H1 (cell line): ENCODE results near the gene IER5. TPM values are rescaled to one million over a fixed set of nuclear protein-coding genes. Genes with fewer than 3 reads are reported as not detected.
A peak's percentile ranks its signal among the peaks of the same experiment; 100 is the strongest.

Experiments used
- CEBPB ChIP-seq: IDR thresholded peaks from 2 replicates; pipeline ENCODE4 v1.6.1; 2012; ENCODE audit warnings: low read depth, low read length
- polyA plus RNA-seq, 7 experiments: library from polyadenylated mRNA; depleted of rRNA in 3 of 7; stranded (reverse) in 5 of 7; unstranded in 2 of 7; fragments of >200 nt in 5 of 7; fragments of 200-250 nt in 2 of 7; gene quantifications; 1 replicate in 5 of 7; 2 replicates in 1 of 7; 4 replicates in 1 of 7; pipeline versions ENCODE4 v1.2.1 to v1.2.3, GENCODE V29; 2011 to 2013; ENCODE audit warnings: missing spikeins in 2 of 7, mixed read lengths in 2 of 7
- total RNA-seq: library from RNA; stranded (reverse); fragmentation: NEBNext Ultra II Directional; extraction: Animal tissue kit (Norgen Biotek cat#: 25700); gene quantifications from 2 replicates; pipeline ENCODE4 v1.2.1, GENCODE V29; 2021
- TF ChIP-seq, protein P1 (sequence below): fragments of 300-600 bp; sonication (generic); IDR thresholded peaks from 2 replicates; pipeline ENCODE4 v1.7.1; 2012; ENCODE audit warnings: low read length, moderate library complexity, mild to moderate bottlenecking, inconsistent platforms; ENCODE audit not compliant: insufficient replicate concordance
- TF ChIP-seq, protein P2 (sequence below), 3 experiments: IDR thresholded peaks; 1 replicate in 2 of 3; 2 replicates in 1 of 3; pipeline versions ENCODE4 v1.5.1 to v1.6.1; 2011; ENCODE audit warnings: low read length in 3 of 3, mild to moderate bottlenecking in 3 of 3, inconsistent platforms in 2 of 3, low read depth in 1 of 3, moderate library complexity in 1 of 3; ENCODE audit not compliant: insufficient read depth in 1 of 3; ENCODE audit errors: control extremely low read depth in 1 of 3

IER5 gene
- total and polyA plus RNA-seq, 2 of the 8 experiments (the other 6 are each of a cell fraction or from before 2014, with no cell fraction given), result 3.5 to 7.7 TPM

DNA sequence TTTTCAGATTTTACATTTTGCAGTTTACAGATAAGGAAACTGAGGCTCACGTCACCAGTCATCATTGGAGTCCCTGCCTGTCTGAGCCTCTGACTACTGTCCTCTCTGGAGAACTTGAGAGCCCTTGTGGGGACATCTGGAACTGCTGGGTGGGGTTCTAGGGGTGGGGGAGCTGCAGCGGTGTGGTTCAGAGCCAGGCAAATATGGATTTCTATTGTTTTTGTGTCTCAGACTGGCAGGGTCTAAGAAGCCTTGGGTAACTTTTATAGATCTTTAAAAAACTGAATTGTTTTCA lies 46.9 kb downstream of the IER5 start (continued):
- TF ChIP-seq, protein P1, sequence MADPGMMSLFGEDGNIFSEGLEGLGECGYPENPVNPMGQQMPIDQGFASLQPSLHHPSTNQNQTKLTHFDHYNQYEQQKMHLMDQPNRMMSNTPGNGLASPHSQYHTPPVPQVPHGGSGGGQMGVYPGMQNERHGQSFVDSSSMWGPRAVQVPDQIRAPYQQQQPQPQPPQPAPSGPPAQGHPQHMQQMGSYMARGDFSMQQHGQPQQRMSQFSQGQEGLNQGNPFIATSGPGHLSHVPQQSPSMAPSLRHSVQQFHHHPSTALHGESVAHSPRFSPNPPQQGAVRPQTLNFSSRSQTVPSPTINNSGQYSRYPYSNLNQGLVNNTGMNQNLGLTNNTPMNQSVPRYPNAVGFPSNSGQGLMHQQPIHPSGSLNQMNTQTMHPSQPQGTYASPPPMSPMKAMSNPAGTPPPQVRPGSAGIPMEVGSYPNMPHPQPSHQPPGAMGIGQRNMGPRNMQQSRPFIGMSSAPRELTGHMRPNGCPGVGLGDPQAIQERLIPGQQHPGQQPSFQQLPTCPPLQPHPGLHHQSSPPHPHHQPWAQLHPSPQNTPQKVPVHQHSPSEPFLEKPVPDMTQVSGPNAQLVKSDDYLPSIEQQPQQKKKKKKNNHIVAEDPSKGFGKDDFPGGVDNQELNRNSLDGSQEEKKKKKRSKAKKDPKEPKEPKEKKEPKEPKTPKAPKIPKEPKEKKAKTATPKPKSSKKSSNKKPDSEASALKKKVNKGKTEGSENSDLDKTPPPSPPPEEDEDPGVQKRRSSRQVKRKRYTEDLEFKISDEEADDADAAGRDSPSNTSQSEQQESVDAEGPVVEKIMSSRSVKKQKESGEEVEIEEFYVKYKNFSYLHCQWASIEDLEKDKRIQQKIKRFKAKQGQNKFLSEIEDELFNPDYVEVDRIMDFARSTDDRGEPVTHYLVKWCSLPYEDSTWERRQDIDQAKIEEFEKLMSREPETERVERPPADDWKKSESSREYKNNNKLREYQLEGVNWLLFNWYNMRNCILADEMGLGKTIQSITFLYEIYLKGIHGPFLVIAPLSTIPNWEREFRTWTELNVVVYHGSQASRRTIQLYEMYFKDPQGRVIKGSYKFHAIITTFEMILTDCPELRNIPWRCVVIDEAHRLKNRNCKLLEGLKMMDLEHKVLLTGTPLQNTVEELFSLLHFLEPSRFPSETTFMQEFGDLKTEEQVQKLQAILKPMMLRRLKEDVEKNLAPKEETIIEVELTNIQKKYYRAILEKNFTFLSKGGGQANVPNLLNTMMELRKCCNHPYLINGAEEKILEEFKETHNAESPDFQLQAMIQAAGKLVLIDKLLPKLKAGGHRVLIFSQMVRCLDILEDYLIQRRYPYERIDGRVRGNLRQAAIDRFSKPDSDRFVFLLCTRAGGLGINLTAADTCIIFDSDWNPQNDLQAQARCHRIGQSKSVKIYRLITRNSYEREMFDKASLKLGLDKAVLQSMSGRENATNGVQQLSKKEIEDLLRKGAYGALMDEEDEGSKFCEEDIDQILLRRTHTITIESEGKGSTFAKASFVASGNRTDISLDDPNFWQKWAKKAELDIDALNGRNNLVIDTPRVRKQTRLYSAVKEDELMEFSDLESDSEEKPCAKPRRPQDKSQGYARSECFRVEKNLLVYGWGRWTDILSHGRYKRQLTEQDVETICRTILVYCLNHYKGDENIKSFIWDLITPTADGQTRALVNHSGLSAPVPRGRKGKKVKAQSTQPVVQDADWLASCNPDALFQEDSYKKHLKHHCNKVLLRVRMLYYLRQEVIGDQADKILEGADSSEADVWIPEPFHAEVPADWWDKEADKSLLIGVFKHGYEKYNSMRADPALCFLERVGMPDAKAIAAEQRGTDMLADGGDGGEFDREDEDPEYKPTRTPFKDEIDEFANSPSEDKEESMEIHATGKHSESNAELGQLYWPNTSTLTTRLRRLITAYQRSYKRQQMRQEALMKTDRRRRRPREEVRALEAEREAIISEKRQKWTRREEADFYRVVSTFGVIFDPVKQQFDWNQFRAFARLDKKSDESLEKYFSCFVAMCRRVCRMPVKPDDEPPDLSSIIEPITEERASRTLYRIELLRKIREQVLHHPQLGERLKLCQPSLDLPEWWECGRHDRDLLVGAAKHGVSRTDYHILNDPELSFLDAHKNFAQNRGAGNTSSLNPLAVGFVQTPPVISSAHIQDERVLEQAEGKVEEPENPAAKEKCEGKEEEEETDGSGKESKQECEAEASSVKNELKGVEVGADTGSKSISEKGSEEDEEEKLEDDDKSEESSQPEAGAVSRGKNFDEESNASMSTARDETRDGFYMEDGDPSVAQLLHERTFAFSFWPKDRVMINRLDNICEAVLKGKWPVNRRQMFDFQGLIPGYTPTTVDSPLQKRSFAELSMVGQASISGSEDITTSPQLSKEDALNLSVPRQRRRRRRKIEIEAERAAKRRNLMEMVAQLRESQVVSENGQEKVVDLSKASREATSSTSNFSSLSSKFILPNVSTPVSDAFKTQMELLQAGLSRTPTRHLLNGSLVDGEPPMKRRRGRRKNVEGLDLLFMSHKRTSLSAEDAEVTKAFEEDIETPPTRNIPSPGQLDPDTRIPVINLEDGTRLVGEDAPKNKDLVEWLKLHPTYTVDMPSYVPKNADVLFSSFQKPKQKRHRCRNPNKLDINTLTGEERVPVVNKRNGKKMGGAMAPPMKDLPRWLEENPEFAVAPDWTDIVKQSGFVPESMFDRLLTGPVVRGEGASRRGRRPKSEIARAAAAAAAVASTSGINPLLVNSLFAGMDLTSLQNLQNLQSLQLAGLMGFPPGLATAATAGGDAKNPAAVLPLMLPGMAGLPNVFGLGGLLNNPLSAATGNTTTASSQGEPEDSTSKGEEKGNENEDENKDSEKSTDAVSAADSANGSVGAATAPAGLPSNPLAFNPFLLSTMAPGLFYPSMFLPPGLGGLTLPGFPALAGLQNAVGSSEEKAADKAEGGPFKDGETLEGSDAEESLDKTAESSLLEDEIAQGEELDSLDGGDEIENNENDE, result no peak
- TF ChIP-seq, protein P2, sequence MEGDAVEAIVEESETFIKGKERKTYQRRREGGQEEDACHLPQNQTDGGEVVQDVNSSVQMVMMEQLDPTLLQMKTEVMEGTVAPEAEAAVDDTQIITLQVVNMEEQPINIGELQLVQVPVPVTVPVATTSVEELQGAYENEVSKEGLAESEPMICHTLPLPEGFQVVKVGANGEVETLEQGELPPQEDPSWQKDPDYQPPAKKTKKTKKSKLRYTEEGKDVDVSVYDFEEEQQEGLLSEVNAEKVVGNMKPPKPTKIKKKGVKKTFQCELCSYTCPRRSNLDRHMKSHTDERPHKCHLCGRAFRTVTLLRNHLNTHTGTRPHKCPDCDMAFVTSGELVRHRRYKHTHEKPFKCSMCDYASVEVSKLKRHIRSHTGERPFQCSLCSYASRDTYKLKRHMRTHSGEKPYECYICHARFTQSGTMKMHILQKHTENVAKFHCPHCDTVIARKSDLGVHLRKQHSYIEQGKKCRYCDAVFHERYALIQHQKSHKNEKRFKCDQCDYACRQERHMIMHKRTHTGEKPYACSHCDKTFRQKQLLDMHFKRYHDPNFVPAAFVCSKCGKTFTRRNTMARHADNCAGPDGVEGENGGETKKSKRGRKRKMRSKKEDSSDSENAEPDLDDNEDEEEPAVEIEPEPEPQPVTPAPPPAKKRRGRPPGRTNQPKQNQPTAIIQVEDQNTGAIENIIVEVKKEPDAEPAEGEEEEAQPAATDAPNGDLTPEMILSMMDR (IDR thresholded peaks at IDR 0.05; ENCODE audit: control extremely low read depth in 1 of 3, insufficient read depth in 1 of 3, low read depth in 1 of 3, low read length in 3 of 3), result peak; percentile 26 to 39 (median 28)
- TF ChIP-seq CEBPB, result no peak
